ENCODE measurements around the gene TMPRSS9. TPM values are rescaled to one million over a fixed set of nuclear protein-coding genes. Genes with fewer than 3 reads are reported as not detected.

The TMPRSS9 gene
- total RNA-seq, 1 donor from 2014 or later = not detected

- Histone ChIP-seq H3K27ac (peak overlapping the region; percentile 90), H3K4me3 (peak overlapping the region; percentile 88 to 98), H3K36me3 (peaks cover 0 to 8% of the 10 kb centered on the region in 2 donors), H3K4me1 (peaks cover 36% of the 10 kb centered on the region), H3K9me3 (no peaks in the 10 kb centered on the region), H3K27me3 (no peaks in the 10 kb centered on the region)
- no peak for DNase-seq (ENCODE audit: extremely low spot score in 2 of 2)
- TF ChIP-seq CTCF (IDR thresholded peaks at IDR 0.05) = no peak
- no peak for TF ChIP-seq POLR2A (IDR thresholded peaks at IDR 0.05)
- TF ChIP-seq POLR2AphosphoS5 (IDR thresholded peaks at IDR 0.05; ENCODE audit: insufficient read depth in 1 of 2, low read depth in 1 of 2) = no peak
- intact Hi-C loops (cut with DNase I) = no loop called here
Observed at GRCh38 chr19:2426611-2427428, 66.8 kb downstream of the TMPRSS9 start.

GRCh38 chr19:2427429-2428320, 67.6 kb downstream of the TMPRSS9 start, which contains the start of gene TIMM13:
Gene TIMM13 (minus strand): TSS chr19:2427586. CDS start chr19:2427533, 53 bp downstream.
- Histone ChIP-seq H3K36me3 (peaks cover 0 to 8% of the 10 kb centered on the region in 2 donors), H3K4me3 (peak within 1 kb of the TSS; percentile 88 to 98), H3K27me3 (no peaks in the 10 kb centered on the region), H3K4me1 (peaks cover 36% of the 10 kb centered on the region), H3K27ac (peak within 1 kb of the TSS; percentile 90), H3K9me3 (no peaks in the 10 kb centered on the region)
- TF ChIP-seq POLR2A (IDR thresholded peaks at IDR 0.05) (peak in 1 of 2 donors; percentile 8), CTCF (IDR thresholded peaks at IDR 0.05) (peak in 1 of 3 experiments; percentile 24), POLR2AphosphoS5 (IDR thresholded peaks at IDR 0.05; ENCODE audit: insufficient read depth in 1 of 2, low read depth in 1 of 2) (peak; percentile 94 to 98)
- DNase-seq (ENCODE audit: extremely low spot score in 2 of 2) = peak; percentile 96 to 99
- intact Hi-C loops (cut with DNase I) = no loop called here

GRCh38 chr19:2428321-2428690, 68.2 kb downstream of the TMPRSS9 start:
- intact Hi-C loops (cut with DNase I) = no loop called here
- peak overlapping the region; percentile 88 to 98 for H3K4me3 ChIP-seq
- no peak for DNase-seq (ENCODE audit: extremely low spot score in 2 of 2)

More at GRCh38 chr19:2428321-2428690, 68.2 kb downstream of the TMPRSS9 start:
- H3K36me3 ChIP-seq = peaks cover 0 to 8% of the 10 kb centered on the region in 2 donors
- no peaks in the 10 kb centered on the region for H3K27me3 ChIP-seq
- no peaks in the 10 kb centered on the region for H3K9me3 ChIP-seq
- peaks cover 36% of the 10 kb centered on the region for H3K4me1 ChIP-seq
- peak overlapping the region; percentile 90 for H3K27ac ChIP-seq
- no peak for TF ChIP-seq POLR2A (IDR thresholded peaks at IDR 0.05)
- no peak for TF ChIP-seq CTCF (IDR thresholded peaks at IDR 0.05)
- no peak for TF ChIP-seq POLR2AphosphoS5 (IDR thresholded peaks at IDR 0.05; ENCODE audit: insufficient read depth in 1 of 2, low read depth in 1 of 2)
